ENCODE results near the gene CNNM4. TPM values are rescaled to one million over a fixed set of nuclear protein-coding genes. Genes with fewer than 3 reads are reported as not detected.

CNNM4 gene
- total RNA-seq, 1 experiment from 2014 or later = 28.3 TPM

- Mint-ChIP-seq H3K9me3 (ENCODE audit: unreplicated experiment) (no peaks in the 10 kb centered on the region), H3K27ac (ENCODE audit: unreplicated experiment) (peak overlapping the region; percentile 46), H3K27me3 (ENCODE audit: insufficient read depth, unreplicated experiment) (no peaks in the 10 kb centered on the region), H3K36me3 (ENCODE audit: insufficient read depth, unreplicated experiment) (peaks cover 97% of the 10 kb centered on the region), H3K4me1 (ENCODE audit: low read depth, unreplicated experiment) (peaks cover 39% of the 10 kb centered on the region), H3K4me3 (ENCODE audit: unreplicated experiment) (peak overlapping the region; percentile 45)
- Histone ChIP-seq H3K4me1 (peaks cover 51% of the 10 kb centered on the region), H3K36me3 (ENCODE audit: control insufficient read depth, insufficient read depth, low read length) (peaks cover 13% of the 10 kb centered on the region), H3K9me3 (no peaks in the 10 kb centered on the region), H3K4me3 (ENCODE audit: low read depth, low read length) (no peak overlapping the region), H3K27me3 (replicated peaks; ENCODE audit: control insufficient read depth, insufficient read depth, low read length) (no peaks in the 10 kb centered on the region)
- BruUV-seq (replicated peaks) = no TSS peak
- ChIA-PET POLR2A (no interaction called here), CTCF (interaction anchor here (0.8 to 1.6 kb wide), 4 partner anchors 9 to 270 kb away, joined by 3 to 8 read pairs (median 4); partner anchors contain the start of gene ANKRD39)
- intact Hi-C loops (cut with micrococcal nuclease; ENCODE audit: unreplicated experiment) = loop anchor here (1.0 kb wide), 1 partner anchor 8 kb away; no protein-coding TSS in a partner anchor
- TF ChIP-seq CTCF (IDR thresholded peaks at IDR 0.05; ENCODE audit: insufficient read depth in 1 of 2, low read depth in 1 of 2, low read length in 1 of 2, severe bottlenecking in 1 of 2, unreplicated experiment in 1 of 2) = no peak
- peak in 1 of 2 experiments; percentile 48 for DNase-seq
These were observed 63.6 kb downstream of the CNNM4 start for GRCh38 chr2:96824079-96824870.

DNA sequence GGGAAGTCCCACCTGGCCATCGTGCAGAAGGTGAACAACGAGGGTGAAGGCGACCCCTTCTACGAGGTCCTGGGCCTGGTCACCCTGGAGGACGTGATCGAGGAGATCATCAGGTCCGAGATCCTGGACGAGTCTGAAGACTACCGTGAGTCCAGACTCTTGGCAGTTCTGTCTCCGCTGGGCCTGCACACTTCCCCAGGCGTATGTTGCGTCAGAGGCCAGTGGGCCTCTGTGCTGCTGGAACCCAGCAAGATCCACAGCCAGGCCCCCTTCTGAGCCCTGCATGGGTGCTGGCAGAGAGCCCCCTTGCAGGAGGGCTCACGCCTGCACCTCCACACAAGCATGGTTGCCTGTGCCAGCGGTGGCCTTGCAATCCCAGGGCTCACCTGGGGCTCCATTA lies 64.4 kb downstream of the CNNM4 start:
- no TSS peak for BruUV-seq (replicated peaks)
- Mint-ChIP-seq H3K27ac (ENCODE audit: unreplicated experiment) (peak overlapping the region; percentile 46), H3K27me3 (ENCODE audit: insufficient read depth, unreplicated experiment) (no peaks in the 10 kb centered on the region), H3K4me1 (ENCODE audit: low read depth, unreplicated experiment) (peaks cover 38% of the 10 kb centered on the region), H3K9me3 (ENCODE audit: unreplicated experiment) (no peaks in the 10 kb centered on the region), H3K36me3 (ENCODE audit: insufficient read depth, unreplicated experiment) (peaks cover 97% of the 10 kb centered on the region), H3K4me3 (ENCODE audit: unreplicated experiment) (no peak overlapping the region)
- peaks cover 13% of the 10 kb centered on the region for H3K36me3 ChIP-seq (ENCODE audit: control insufficient read depth, insufficient read depth, low read length)
- H3K4me1 ChIP-seq = peaks cover 43% of the 10 kb centered on the region
- no peak overlapping the region for H3K4me3 ChIP-seq (ENCODE audit: low read depth, low read length)
- no peaks in the 10 kb centered on the region for H3K9me3 ChIP-seq
- H3K27me3 ChIP-seq (replicated peaks; ENCODE audit: control insufficient read depth, insufficient read depth, low read length) = no peaks in the 10 kb centered on the region
- TF ChIP-seq CTCF (IDR thresholded peaks at IDR 0.05; ENCODE audit: insufficient read depth in 1 of 2, low read depth in 1 of 2, low read length in 1 of 2, severe bottlenecking in 1 of 2, unreplicated experiment in 1 of 2) = no peak
- POLR2A ChIA-PET = no interaction called here
- DNase-seq = no peak
- CTCF ChIA-PET = interaction anchor here (1.5 to 1.6 kb wide), 2 partner anchors 33 to 271 kb away, joined by 3 to 8 read pairs; partner anchors contain the start of gene ANKRD39
- intact Hi-C loops (cut with micrococcal nuclease; ENCODE audit: unreplicated experiment) = no loop called here

DNA sequence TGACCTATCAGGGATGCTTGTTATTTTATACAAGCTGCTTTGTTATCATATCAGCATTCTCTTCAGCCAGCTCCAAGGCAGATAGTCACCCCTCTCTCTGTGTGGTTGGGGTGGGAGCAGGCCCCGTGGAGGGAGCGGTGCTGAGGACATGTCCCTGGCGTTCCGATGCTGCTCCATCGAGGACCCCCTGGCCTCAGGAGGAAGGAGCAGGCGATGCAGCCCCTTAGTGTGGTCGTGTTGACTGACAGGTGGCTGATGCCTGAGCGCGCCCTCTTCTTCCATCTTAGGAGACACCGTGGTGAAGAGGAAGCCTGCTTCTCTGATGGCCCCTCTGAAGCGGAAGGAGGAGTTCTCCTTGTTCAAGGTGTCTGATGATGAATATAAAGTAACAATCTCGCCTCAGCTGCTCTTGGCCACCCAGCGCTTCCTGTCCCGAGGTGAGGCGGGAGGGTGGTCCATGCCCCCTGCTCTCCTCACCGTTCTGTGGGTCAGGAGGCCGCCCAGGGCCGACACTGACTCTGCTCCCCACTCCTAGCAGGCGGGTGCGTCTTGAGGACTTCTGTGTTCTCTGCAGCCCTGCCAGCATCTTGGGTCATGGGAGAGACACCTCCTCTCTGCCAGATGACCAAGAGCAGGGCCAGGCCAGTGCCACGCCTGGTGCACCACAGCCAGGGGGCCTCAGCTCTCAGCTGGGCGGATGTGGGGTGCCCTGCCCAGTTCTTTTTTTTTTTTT lies 66.0 kb downstream of the CNNM4 start:
- CTCF ChIA-PET = interaction anchor here (0.6 kb wide), 1 partner anchor 274 kb away, joined by 3 read pairs; no protein-coding TSS in a partner anchor
- intact Hi-C loops (cut with micrococcal nuclease; ENCODE audit: unreplicated experiment) = no loop called here
- no peak overlapping the region for H3K27ac Mint-ChIP-seq (ENCODE audit: unreplicated experiment)

More for the DNA sequence above, 66.0 kb downstream of the CNNM4 start:
- no peaks in the 10 kb centered on the region for H3K9me3 ChIP-seq
- Mint-ChIP-seq H3K36me3 (ENCODE audit: insufficient read depth, unreplicated experiment) (peaks cover 96% of the 10 kb centered on the region), H3K4me1 (ENCODE audit: low read depth, unreplicated experiment) (peaks cover 36% of the 10 kb centered on the region), H3K9me3 (ENCODE audit: unreplicated experiment) (no peaks in the 10 kb centered on the region), H3K4me3 (ENCODE audit: unreplicated experiment) (no peak overlapping the region), H3K27me3 (ENCODE audit: insufficient read depth, unreplicated experiment) (no peaks in the 10 kb centered on the region)
- H3K4me1 ChIP-seq = peaks cover 31% of the 10 kb centered on the region
- POLR2A ChIA-PET = no interaction called here
- H3K4me3 ChIP-seq (ENCODE audit: low read depth, low read length) = no peak overlapping the region
- no peak for TF ChIP-seq CTCF (IDR thresholded peaks at IDR 0.05; ENCODE audit: insufficient read depth in 1 of 2, low read depth in 1 of 2, low read length in 1 of 2, severe bottlenecking in 1 of 2, unreplicated experiment in 1 of 2)
- peaks cover 14% of the 10 kb centered on the region for H3K36me3 ChIP-seq (ENCODE audit: control insufficient read depth, insufficient read depth, low read length)
- DNase-seq = no peak
- H3K27me3 ChIP-seq (replicated peaks; ENCODE audit: control insufficient read depth, insufficient read depth, low read length) = no peaks in the 10 kb centered on the region
- no TSS peak for BruUV-seq (replicated peaks)
